ENCODE results near the gene ROM1.

Gene ROM1

DNA sequence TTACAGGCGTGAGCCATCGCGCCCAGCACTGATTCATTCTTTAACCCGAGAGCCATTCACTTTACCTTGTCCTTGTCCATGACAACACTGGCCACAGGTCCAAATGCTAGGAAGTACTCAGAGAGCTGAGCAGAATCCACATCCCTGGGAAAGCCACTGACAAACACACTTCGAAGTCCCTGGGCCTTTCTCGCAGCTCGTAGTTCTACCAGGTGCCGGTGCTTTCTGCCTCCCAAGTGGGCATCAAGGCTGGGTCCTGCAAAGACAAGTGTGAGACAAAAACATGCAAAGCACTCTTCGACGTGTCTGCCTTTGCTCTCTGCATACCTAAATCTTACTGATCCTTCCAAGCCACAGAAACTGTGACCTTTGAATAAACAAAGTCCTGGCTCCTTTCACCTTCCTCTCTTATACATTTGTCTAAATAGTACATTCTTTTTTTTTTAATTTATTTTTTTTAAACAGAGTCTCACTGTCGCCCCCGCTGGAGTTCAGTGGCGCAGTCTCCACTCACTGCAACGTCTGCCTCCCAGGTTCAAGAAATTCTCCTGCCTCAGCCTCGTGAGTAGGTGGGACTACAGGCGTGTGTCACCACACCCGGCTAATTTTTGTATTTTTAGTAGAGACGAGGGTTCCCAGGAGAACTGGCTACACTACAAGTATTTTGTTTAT lies 24.0 kb upstream of the ROM1 start:
- DNase-seq: no peak

DNA sequence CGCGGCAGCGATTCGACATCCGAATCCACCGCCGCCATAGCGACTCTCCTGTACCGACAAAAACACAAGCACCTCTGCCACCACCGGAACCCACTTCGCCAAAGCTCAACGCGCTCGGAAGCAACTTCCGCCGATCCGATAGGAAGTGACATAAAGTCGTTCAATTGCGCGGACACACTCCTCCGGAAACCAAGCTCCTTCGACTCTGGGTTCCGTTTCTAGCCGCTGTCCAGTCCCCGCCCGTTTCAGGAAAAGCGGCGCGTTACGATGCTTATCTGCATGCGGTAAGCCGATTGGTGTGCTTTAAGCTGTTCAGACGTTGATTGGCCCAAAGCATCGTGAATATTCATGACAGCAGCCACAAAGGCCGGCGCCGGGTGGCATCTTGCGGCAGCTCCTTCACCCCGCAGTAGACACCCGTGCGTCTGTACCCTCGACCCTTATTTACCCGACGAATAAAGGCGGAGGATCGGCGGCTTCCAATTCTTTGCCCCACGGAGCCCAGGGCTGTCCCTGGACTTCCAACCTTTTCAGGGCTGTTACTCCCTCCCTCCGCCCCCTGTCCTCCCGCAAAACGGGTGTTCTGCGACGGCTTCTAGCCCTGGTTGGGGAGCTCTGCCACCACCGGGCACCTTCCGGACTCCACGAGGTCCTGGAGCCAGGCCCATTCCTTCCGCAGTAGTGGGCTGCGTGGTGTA lies 21.5 kb upstream of the ROM1 start, which contains the start of gene TUT1:
TSS of gene TUT1 (minus strand) at position 76 of the 698 bp plus-strand sequence. CDS start at position 38, 38 bp downstream.
- DNase-seq: peak; percentile 77

DNA sequence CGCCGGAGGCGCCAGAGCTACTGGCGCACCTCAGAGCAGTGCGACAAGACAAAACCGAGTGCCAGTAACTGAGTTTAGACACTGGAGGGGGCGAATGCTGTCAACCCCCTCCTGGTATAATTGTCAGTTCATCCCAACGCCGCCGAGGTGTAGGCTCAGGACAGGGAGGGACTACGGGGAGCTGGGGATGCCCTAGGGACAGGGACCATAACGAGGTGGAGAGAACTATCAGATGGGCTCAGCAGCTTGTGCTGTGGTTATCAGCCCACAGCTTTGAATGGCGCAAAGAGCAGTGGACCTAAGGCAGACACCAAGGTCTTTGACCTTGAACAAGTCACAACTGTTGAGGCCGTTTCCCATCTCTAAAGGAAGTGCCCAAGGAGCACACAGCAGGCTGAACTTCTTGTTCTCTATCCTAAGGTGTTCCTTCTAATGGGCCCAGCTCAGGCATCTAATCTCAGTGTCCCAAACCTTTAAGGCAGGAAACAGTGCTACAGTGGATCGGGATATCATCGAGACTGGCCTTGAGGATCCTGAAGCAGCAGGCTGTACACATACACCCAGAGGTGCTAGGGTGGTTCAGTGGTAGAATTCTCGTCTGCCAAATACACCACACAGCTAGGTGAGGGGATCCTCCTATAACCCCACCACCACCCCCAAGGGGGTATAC lies 20.8 kb upstream of the ROM1 start:
- no peak for DNase-seq

- no peak for DNase-seq
These were observed 20.1 kb upstream of the ROM1 start for GRCh38 chr11:62592989-62593421.

DNA sequence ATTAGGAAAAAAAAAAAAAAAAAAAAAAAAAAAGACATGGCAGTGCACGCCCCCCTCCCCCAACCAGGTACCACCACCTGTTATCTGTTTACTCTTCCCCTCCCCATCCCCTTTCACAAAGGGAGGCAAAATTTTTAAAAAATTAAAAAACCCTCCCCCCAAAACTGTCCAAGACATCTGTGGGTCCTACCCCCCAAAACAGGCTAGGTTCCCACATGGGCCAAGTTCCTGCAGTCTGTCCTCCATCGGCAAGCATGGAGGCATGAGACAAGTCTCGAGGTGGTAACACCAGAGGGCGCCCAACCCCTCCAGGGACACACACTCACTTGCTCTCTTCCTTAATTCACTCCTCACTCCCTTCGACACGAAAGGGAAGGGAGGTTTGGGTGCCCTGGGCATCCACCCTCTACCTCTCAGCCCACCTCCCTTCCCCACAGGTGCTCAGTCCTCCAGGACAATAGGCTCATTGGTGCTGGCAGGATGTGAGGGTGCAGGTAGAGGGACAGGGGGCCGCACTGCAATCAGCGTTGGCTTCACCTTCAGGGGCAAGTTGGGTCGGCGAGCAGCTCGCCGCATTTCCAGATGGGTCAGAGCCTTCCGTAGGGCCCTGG lies 19.5 kb upstream of the ROM1 start:
- DNase-seq: peak; percentile 80

DNA sequence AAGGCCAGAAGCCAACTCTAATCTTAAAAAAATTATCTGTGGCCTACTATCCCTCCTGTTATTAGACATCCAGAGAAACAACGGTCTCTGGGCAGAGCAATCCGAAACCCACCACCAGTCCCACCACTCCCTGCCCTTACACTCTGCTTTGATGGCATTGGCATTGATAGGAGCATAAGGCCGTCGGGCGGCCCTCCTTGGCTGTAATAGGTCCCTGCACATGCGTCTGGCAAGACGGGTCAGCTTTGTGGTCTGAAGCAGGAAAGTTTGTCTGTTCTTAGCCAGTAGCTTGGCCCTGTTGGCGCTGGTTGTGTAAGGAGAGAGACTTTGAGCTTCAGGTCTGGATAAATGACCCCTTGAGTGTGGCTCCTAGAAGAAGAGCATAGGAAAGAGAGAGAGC lies 17.9 kb upstream of the ROM1 start:
- no peak for DNase-seq

DNA sequence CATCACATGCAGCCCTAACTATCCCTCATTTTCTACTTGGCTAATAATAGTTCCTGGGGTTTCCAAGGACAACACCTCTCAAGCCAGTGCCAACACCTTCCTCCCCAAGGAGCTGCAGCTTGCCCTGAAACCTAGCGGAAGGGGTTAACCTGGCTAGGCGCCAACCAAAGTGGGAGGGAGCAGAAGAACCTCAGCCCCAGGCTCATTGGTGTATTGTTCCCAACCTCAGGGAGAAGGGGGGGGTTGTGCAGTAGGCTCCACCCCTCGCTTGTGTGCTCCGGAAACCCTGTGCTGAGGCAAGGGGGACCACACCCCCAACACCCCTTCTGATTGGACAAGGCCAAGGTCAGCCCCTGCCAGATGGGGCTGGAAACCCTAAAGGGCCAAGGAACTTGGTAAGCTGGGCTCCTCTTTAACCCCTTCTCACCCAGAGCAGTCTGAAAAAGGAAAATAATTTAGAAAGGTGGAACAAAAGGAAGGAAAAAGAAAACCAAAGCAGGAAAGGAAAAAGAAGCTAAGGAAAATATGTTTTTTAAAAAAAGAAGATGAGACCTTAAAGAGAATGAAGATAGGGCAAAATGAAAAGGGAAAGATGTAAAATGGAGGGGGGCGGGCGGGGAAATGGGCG lies 13.9 kb upstream of the ROM1 start:
- DNase-seq: peak; percentile 97

- DNase-seq: no peak
These were observed 13.2 kb upstream of the ROM1 start for GRCh38 chr11:62599901-62600300.

DNA sequence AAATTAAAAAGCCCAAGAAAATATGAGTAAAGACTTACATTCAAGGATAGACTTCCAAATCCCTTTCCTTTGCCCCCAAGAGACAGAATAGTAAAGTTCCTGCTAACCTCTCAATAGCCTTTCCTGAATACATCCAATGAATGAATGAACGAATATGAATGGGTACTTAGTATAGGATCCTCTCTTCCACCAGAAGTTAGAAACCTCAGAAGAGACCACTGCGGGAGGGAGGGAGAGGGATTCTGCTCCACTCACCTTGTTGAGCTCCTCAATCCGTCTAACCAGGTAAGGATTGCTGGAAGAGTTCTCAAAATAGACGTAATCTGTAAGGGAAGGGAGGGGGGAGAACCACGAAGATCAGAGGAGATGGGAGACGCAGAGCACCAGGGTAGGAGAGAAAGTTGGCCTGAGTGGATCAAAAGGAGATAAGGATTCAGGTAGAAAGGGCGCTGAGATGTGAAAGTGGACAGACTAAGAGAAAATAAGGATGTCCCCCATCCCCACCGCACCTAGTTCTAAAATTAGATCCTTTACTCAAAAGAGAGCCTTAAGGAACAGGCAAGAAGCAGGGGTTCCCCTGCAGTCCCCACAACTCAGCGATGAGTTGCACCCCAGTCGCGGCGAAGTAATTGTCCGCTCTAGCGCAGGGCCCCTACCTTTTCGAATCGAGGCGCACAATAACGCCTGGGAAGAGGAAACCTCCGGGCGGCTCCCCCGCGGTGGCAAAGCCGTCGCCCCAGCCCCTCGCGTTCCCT lies 12.5 kb upstream of the ROM1 start:
- no peak for DNase-seq

GRCh38 chr11:62601122-62601371 lies 12.0 kb upstream of the ROM1 start:
- DNase-seq: no peak

DNA sequence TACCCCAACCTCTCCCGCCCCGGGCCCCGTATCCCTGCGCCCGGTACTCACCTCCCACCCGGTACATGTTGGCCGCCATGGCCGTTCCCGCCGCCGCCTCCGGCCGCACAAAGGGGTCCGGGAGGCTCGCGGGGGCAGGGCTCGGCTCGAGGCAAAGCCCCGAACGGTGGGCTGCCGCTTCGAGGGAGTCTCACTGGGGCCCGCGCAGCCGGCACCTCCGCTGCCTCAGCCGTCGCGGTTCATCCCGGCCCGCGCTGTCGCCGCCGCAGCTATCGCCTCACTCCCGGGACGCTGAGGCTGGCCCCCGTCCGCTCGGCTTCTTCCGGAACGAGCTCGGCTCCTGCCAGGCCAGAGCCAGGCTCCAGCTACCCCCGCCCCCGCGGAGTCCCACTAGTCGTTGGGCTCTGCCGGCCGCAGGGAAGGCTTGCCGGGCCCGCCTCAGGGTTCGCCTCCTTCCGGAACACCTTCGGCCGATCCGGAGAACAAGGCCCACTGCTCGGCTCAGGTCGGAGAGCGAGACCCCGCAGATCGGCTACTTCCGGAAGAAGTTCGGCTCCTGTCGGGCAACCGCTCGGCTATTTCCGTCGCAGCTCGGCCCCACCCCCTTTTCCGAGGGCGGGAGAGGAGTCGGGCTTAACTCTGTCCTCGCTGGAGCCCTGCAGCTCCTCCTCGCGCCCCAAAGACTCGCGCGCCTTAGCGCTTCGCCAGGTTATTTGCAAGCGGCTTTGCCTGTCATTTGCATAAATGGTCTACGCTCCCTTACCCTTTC lies 11.5 kb upstream of the ROM1 start, which contains the start of gene MTA2:
TSS of gene MTA2 (minus strand) at position 494 of the 769 bp plus-strand sequence. CDS start at position 79, 415 bp downstream.
- DNase-seq: peak; percentile 98

DNA sequence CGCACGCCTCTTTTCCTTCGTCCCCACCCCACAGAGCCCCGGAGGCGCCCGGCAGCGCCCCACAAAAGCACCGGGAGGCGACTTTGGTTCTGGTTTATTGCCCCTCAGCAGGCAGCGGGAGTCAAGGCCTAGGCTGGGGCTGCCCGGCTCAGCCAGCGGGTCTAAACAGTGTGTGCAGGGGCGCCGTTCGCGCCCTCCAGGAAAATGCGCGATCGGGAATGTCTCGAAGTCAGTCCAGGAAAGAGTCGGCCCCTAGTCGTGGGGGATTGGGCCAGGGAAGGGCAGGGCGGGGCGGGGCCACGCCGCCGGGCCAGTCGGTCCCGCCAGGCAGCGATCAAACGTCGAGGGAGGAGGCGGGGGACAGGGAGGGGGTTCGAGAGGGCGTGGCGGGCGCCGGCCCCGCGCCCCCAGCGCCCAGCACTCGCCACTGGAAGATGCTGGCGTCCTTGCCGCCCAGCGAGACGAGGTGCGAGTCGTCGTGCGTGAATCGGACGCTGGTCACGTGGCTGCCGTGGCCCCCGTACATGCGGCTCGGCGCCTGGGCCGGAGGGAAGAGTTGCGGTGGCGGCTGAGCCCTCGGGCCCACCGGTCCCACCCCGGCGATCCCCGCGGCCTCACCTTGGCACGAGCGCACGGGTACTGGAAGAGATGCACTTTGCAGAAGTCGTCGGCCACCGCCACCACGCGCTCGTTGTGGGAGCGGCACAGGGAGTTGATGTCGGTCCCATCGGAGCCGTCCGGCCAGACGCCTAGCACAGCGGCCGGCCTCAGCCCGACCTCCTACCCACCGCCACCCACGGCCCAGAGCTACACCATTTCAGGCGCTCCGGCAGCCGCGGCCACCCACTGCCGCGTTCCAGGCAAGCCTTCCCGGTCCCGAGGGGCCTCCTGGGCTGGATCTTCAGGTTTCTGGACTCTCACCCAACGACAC lies 10.7 kb upstream of the ROM1 start:
- no peak for DNase-seq

DNA sequence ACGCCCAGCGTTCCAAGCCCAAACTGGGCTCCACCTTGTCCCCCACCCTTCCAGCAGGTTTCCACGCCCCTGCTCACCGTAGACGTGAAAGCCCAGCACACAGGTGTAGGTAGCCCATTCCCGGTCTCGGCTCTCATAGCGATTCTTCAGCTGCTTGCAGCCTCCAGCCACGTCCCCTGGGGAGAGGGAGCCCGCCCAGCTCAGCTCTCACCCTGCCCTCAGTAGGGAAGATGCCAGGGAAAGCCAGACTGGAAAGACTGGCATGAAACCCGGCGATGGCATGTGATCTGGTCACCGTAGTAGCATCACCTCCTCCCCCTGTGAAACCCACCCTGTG lies 10.0 kb upstream of the ROM1 start:
- no peak for DNase-seq

DNA sequence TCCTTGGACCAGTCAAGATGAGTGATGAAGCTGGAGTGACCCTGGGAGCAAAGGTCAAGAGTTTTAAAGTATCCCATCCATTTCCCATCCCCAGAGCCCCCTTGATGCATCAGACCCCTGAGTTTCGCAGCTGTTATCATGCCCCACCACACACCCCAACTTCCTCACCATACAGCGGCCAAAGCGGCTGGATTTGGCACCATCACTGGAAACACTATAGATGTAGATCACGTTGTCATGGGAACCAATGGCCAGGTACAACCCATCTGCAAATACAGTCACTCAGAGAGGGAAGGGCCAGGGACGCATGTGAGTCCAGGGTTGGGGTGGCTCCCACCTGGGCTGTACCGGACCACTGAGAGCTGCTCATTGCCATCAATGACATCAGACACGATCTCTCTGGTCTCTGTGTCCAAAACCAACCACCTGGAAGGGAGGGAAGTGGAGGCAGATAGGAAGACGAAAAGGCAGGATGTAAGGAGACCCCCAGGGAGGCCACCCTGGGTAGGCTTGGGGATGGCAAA lies 9.2 kb upstream of the ROM1 start:
- DNase-seq: no peak

- DNase-seq: no peak
These were observed 8.5 kb upstream of the ROM1 start for GRCh38 chr11:62604460-62605120.

DNA sequence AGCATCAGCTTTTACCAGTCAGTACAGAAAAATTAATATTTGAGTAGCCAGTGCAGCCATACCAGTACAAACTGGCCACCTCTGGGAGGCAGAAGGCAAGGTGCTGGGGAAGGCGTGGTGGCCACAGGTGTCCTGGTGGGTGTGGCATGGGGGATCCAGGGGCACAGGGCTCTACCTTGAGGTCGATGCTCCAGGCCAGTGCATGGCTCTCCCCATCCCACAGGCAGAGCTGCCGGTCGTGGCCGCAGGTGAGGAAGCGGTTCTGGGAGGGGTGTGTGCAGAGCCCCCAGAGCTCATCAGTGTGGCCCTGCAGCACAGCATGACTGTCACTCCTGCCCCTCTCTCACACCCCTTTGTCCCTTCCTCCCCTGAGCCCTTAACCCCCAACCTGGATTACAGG lies 7.6 kb upstream of the ROM1 start:
- no peak for DNase-seq

GRCh38 chr11:62605902-62606301 lies 7.2 kb upstream of the ROM1 start:
- no peak for DNase-seq

DNA sequence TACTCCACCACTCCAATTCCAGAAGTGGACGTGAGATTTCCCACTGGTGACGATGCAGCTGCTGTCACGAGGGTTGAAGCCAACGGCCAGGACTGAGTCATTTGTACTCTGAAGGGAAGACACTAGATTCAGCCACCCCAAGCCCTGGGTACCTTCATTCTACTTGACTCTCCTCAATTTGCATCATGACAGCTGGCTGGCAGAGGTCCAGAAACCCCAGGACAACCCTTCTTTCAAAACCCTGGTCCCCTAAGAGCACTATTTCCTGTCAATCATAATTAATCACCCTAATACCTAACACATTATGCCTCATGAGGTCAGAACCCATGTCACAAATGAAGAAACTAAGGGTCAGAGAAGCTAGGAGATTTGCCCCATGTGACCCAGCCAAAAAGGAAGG lies 5.3 kb upstream of the ROM1 start:
- no peak for DNase-seq

DNA sequence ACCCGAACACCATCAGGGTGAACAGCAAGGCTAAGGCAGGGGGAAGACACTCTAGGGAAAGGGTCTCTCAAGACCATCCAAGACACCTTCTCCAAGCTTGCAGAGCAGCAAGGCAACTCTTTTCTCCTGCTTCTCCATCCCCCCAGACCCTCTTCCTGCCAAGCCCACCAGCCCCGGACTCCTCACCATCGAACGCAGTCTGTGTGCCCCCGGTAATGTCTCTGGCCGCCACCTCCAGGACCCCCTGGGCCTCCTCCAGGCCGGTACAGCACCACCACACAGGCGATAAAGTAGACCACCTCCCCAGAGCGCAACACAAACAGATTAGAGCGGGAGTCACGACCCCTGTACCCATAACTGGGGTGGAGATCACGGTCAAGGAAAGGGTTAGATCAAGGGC lies 4.3 kb upstream of the ROM1 start:
- DNase-seq: no peak

- no peak for DNase-seq
These were observed 2.7 kb upstream of the ROM1 start for GRCh38 chr11:62610403-62610802.
